ENCODE data around the gene AFAP1. TPM values are rescaled to one million over a fixed set of nuclear protein-coding genes. Genes with fewer than 3 reads are reported as not detected.

Gene AFAP1
- total RNA-seq, 1 donor from 2014 or later, result 84.9 TPM

- Histone ChIP-seq H3K4me3 (peak overlapping the region in 1 of 2 donors; percentile 33), H3K4me1 (peaks cover 17 to 30% of the 10 kb centered on the region in 2 donors), H3K9me3 (no peaks in the 10 kb centered on the region), H3K36me3 (peaks cover 0 to 9% of the 10 kb centered on the region in 2 donors), H3K27me3 (no peaks in the 10 kb centered on the region), H3K27ac (peak overlapping the region; percentile 70 to 84)
- intact Hi-C loops (cut with DNase I), result loop anchor here (2.0 to 10.0 kb wide), 3 partner anchors 16 to 348 kb away; partner anchors contain the start of gene ABLIM2
- peak in 1 of 2 donors; percentile 79 for DNase-seq (ENCODE audit: low spot score in 2 of 2)
- no peak for TF ChIP-seq CTCF (IDR thresholded peaks at IDR 0.05)
Measured at GRCh38 chr4:7806338-7807090, 133.1 kb downstream of the AFAP1 start.

- Histone ChIP-seq H3K27ac (peak overlapping the region; percentile 70 to 84), H3K4me3 (peak overlapping the region in 1 of 2 donors; percentile 33), H3K4me1 (peaks cover 17 to 30% of the 10 kb centered on the region in 2 donors), H3K27me3 (no peaks in the 10 kb centered on the region), H3K36me3 (peaks cover 0 to 11% of the 10 kb centered on the region in 2 donors), H3K9me3 (no peaks in the 10 kb centered on the region)
- no peak for TF ChIP-seq CTCF (IDR thresholded peaks at IDR 0.05)
- intact Hi-C loops (cut with DNase I), result loop anchor here (1.0 to 10.0 kb wide), 4 partner anchors 17 to 349 kb away; partner anchors contain the start of gene ABLIM2
- peak in 1 of 2 donors; percentile 92 for DNase-seq (ENCODE audit: low spot score in 2 of 2)
Measured at GRCh38 chr4:7805533-7806337, 133.9 kb downstream of the AFAP1 start.

GRCh38 chr4:7804756-7805385 lies 134.8 kb downstream of the AFAP1 start:
- intact Hi-C loops (cut with DNase I), result loop anchor here (1.0 to 10.0 kb wide), 5 partner anchors 39 to 613 kb away; partner anchors contain the start of genes ABLIM2 and SORCS2
- Histone ChIP-seq H3K27ac (peak overlapping the region; percentile 70 to 84), H3K27me3 (no peaks in the 10 kb centered on the region), H3K4me3 (no peak overlapping the region), H3K9me3 (no peaks in the 10 kb centered on the region), H3K4me1 (peaks cover 17 to 30% of the 10 kb centered on the region in 2 donors), H3K36me3 (peaks cover 0 to 20% of the 10 kb centered on the region in 2 donors)
- no peak for TF ChIP-seq CTCF (IDR thresholded peaks at IDR 0.05)
- no peak for DNase-seq (ENCODE audit: low spot score in 2 of 2)

GRCh38 chr4:7803992-7804755 lies 135.5 kb downstream of the AFAP1 start:
- peak; percentile 75 to 95 (median 95) for TF ChIP-seq CTCF (IDR thresholded peaks at IDR 0.05)
- H3K4me1 ChIP-seq, result peaks cover 17 to 30% of the 10 kb centered on the region in 2 donors
- intact Hi-C loops (cut with DNase I), result loop anchor here (1.0 to 10.0 kb wide), 4 partner anchors 134 to 612 kb away; partner anchors contain the start of genes ABLIM2 and SORCS2

More at GRCh38 chr4:7803992-7804755, 135.5 kb downstream of the AFAP1 start:
- H3K27ac ChIP-seq, result peak overlapping the region; percentile 70 to 84
- no peak overlapping the region for H3K4me3 ChIP-seq
- DNase-seq (ENCODE audit: low spot score in 2 of 2), result peak in 1 of 2 donors; percentile 93
- peaks cover 3 to 22% of the 10 kb centered on the region in 2 donors for H3K36me3 ChIP-seq
- H3K9me3 ChIP-seq, result no peaks in the 10 kb centered on the region
- H3K27me3 ChIP-seq, result no peaks in the 10 kb centered on the region
